ENCODE data around the gene SYNDIG1L.

DNA sequence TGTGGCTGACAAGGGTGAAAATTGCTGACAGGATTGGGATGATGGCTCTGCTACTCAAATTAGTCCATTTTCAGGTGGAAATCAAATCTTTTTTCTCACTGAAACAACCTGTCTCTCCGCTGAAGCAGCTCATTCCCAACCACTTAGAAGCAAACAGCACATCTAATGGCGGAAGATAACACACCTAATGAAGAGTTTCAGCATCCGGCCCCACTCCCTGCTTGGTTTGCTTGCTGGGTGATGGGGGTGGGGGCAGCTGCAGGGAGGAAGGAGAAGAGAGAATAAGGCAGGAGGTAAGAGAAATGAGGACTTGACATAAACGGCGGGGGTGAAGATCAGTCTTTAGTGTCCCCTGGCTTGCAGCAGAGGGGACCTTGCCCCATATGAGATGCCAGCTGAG lies 4.0 kb downstream of the SYNDIG1L start:
- TF ChIP-seq POLR2A (IDR thresholded peaks at IDR 0.05) (no peak), CTCF (IDR thresholded peaks at IDR 0.05) (no peak)

Measured in suprapubic skin (tissue), 3 donors.